WTC11 (cell line): ENCODE measurements around the gene NNMT. TPM values are rescaled to one million over a fixed set of nuclear protein-coding genes. Genes with fewer than 3 reads are reported as not detected.

ENCODE experiments used
- ATAC-seq: fragments of 200-7000 bp; cut with Tn5 transposase; 2 replicates; pipeline ENCODE4 v1.10.0; 2021; ENCODE audit warnings: mild to moderate bottlenecking, moderate library complexity
- CTCF ChIA-PET: fragments of 300-600 bp; sonication (Branson Sonifier 250); formaldehyde crosslinking; loops from one replicate; lab custom pipeline; 2021; ENCODE audit warnings: antibody characterized with exemption; lab: Charles Lee
- POLR2A ChIA-PET: fragments of 350-600 bp; sonication (Branson Sonifier 250); formaldehyde crosslinking; loops from one replicate; lab custom pipeline; 2021; ENCODE audit warnings: antibody characterized with exemption; lab: Charles Lee
- DNase-seq: peaks from one replicate; pipeline ENCODE4 v3.0.0; 2021; ENCODE audit warnings: low spot score
- H3K27ac Mint-ChIP-seq: 2 replicates; pipeline ENCODE4 v1.8.0; 2021; ENCODE audit warnings: mixed read lengths
- H3K27me3 Mint-ChIP-seq: 2 replicates; pipeline ENCODE4 v1.8.0; 2021; ENCODE audit warnings: low read depth, mild to moderate bottlenecking, moderate library complexity, mixed read lengths
- H3K36me3 Mint-ChIP-seq: 2 replicates; pipeline ENCODE4 v1.8.0; 2021; ENCODE audit warnings: mixed read lengths
- H3K4me1 Mint-ChIP-seq: 2 replicates; pipeline ENCODE4 v1.8.0; 2022; ENCODE audit warnings: mixed read lengths
- H3K4me3 Mint-ChIP-seq: 2 replicates; pipeline ENCODE4 v1.8.0; 2021; ENCODE audit warnings: mild to moderate bottlenecking, moderate library complexity, mixed read lengths
- H3K9me3 Mint-ChIP-seq: 2 replicates; pipeline ENCODE4 v1.8.0; 2021; ENCODE audit warnings: mixed read lengths
- ATF2 ChIP-seq: sonication (generic); formaldehyde crosslinking; IDR thresholded peaks from 2 replicates; pipeline ENCODE4 v1.8.1; 2022; ENCODE audit warnings: low read depth, missing genetic modification reagents, borderline replicate concordance
- CBFB ChIP-seq: sonication (generic); formaldehyde crosslinking; IDR thresholded peaks from 2 replicates; pipeline ENCODE4 v1.8.1; 2022; ENCODE audit warnings: mild to moderate bottlenecking, low read depth, missing genetic modification reagents
- EMX1 ChIP-seq: fragments of 250-450 bp; sonication (Bioruptor Pico); IDR thresholded peaks from 2 replicates; pipeline ENCODE4 v1.8.0; 2021; ENCODE audit warnings: mild to moderate bottlenecking
- FOXJ3 ChIP-seq: sonication (generic); formaldehyde crosslinking; IDR thresholded peaks from 2 replicates; pipeline ENCODE4 v1.9.0; 2021; ENCODE audit warnings: missing genetic modification reagents, mild to moderate bottlenecking, borderline replicate concordance
- GTF2I ChIP-seq: fragments of 250-450 bp; sonication (Bioruptor Pico); conservative IDR thresholded peaks from 2 replicates; pipeline ENCODE4 v1.4.0; 2021; ENCODE audit warnings: mild to moderate bottlenecking
- KAT7 ChIP-seq: sonication (generic); formaldehyde crosslinking; IDR thresholded peaks from 2 replicates; pipeline ENCODE4 v1.8.1; 2023; ENCODE audit warnings: missing genetic modification reagents, mild to moderate bottlenecking, borderline replicate concordance
- MAX ChIP-seq: sonication (generic); formaldehyde crosslinking; IDR thresholded peaks from 2 replicates; pipeline ENCODE4 v1.8.0; 2022; ENCODE audit warnings: mild to moderate bottlenecking, missing genetic modification reagents
- NR2C2 ChIP-seq: sonication (generic); formaldehyde crosslinking; IDR thresholded peaks from 2 replicates; pipeline ENCODE4 v1.8.0; 2022; ENCODE audit warnings: mild to moderate bottlenecking, missing genetic modification reagents
- PRRX2 ChIP-seq: fragments of 250-450 bp; sonication (Bioruptor Pico); IDR thresholded peaks from 2 replicates; pipeline ENCODE4 v1.8.0; 2021; ENCODE audit warnings: mild to moderate bottlenecking
- SMAD3 ChIP-seq: sonication (generic); formaldehyde crosslinking; IDR thresholded peaks from 2 replicates; pipeline ENCODE4 v1.8.0; 2022; ENCODE audit warnings: missing genetic modification reagents, mild to moderate bottlenecking, borderline replicate concordance
- SOX15 ChIP-seq: fragments of 250-450 bp; sonication (Bioruptor Pico); IDR thresholded peaks from 2 replicates; pipeline ENCODE4 v1.9.0; 2021; ENCODE audit warnings: mild to moderate bottlenecking
- TCF7 ChIP-seq: sonication (generic); formaldehyde crosslinking; IDR thresholded peaks from 2 replicates; pipeline ENCODE4 v1.8.0; 2022; ENCODE audit warnings: mild to moderate bottlenecking, low read depth, missing genetic modification reagents, moderate library complexity
- ZBTB21 ChIP-seq: sonication (generic); formaldehyde crosslinking; IDR thresholded peaks from 2 replicates; pipeline ENCODE4 v1.8.1; 2023; ENCODE audit warnings: mild to moderate bottlenecking, missing genetic modification reagents, borderline replicate concordance
- ZNF121 ChIP-seq: sonication (generic); formaldehyde crosslinking; IDR thresholded peaks from 2 replicates; pipeline ENCODE4 v1.8.0; 2023; ENCODE audit warnings: missing genetic modification reagents
- ZNF263 ChIP-seq: sonication (generic); formaldehyde crosslinking; IDR thresholded peaks from 2 replicates; pipeline ENCODE4 v1.8.1; 2022; ENCODE audit warnings: low read depth, mild to moderate bottlenecking, moderate library complexity, missing genetic modification reagents
- ZNF416 ChIP-seq: fragments of 250-450 bp; sonication (Bioruptor Pico); IDR thresholded peaks from 2 replicates; pipeline ENCODE4 v1.9.0; 2021; ENCODE audit warnings: mild to moderate bottlenecking, inconsistent platforms
- ZNF671 ChIP-seq: fragments of 250-450 bp; sonication (Bioruptor Pico); IDR thresholded peaks from 2 replicates; pipeline ENCODE4 v1.8.0; 2021; ENCODE audit warnings: mild to moderate bottlenecking
- ZSCAN18 ChIP-seq: fragments of 250-450 bp; sonication (Bioruptor Pico); IDR thresholded peaks from 2 replicates; pipeline ENCODE4 v2.1.2; 2022; ENCODE audit warnings: mild to moderate bottlenecking, moderate library complexity
- total RNA-seq: library from RNA; stranded (reverse); gene quantifications from 3 replicates; pipeline ENCODE4 v1.2.3, GENCODE V29; 2021
- TF ChIP-seq, protein P1 (sequence below): sonication (generic); formaldehyde crosslinking; IDR thresholded peaks from 2 replicates; pipeline ENCODE4 v1.8.1; 2023; ENCODE audit warnings: mild to moderate bottlenecking, missing genetic modification reagents
- TF ChIP-seq, protein P2 (sequence below): sonication (generic); formaldehyde crosslinking; IDR thresholded peaks from 2 replicates; pipeline ENCODE4 v1.8.1; 2022; ENCODE audit warnings: mild to moderate bottlenecking, missing genetic modification reagents, moderate library complexity, borderline replicate concordance
- TF ChIP-seq, protein P3 (sequence below): sonication (generic); formaldehyde crosslinking; IDR thresholded peaks from 2 replicates; pipeline ENCODE4 v1.8.1; 2022; ENCODE audit warnings: missing genetic modification reagents, borderline replicate concordance

The NNMT gene
- total RNA-seq, 1 experiment from 2014 or later = 0.50 TPM

GRCh38 chr11:114250993-114251814, 45.0 kb upstream of the NNMT start:
- Mint-ChIP-seq H3K36me3 (no peaks in the 10 kb centered on the region), H3K4me3 (no peak overlapping the region), H3K9me3 (no peaks in the 10 kb centered on the region), H3K27ac (no peak overlapping the region), H3K4me1 (peaks cover 23% of the 10 kb centered on the region), H3K27me3 (no peaks in the 10 kb centered on the region; the same call in 1 of the 2 replicates)
- ChIA-PET POLR2A (no interaction called here), CTCF (interaction anchor here (0.6 to 2.7 kb wide), 19 partner anchors 8 to 356 kb away, joined by 3 to 44 read pairs (median 3); no protein-coding TSS in a partner anchor)
- DNase-seq (no peak), ATAC-seq (peak; percentile 71)
- TF ChIP-seq GTF2I (no peak), ZNF263 (peak; percentile 94), ZNF671 (CRISPR knock-in tag) (no peak)

- H3K4me3 Mint-ChIP-seq = no peak overlapping the region
- DNase-seq (peak; percentile 48), ATAC-seq (peak; percentile 87)
- ChIA-PET POLR2A (no interaction called here), CTCF (interaction anchor here (0.6 to 2.7 kb wide), 19 partner anchors 9 to 357 kb away, joined by 3 to 44 read pairs (median 3); no protein-coding TSS in a partner anchor)
- TF ChIP-seq ZNF121 (CRISPR knock-in tag) (peak; percentile 79; the same call in 1 of the 2 replicates), ZSCAN18 (CRISPR knock-in tag) (no peak)
- peaks cover 28% of the 10 kb centered on the region for H3K4me1 Mint-ChIP-seq
- no peaks in the 10 kb centered on the region for H3K36me3 Mint-ChIP-seq
- H3K27me3 Mint-ChIP-seq = no peaks in the 10 kb centered on the region; the same call in 1 of the 2 replicates
- H3K27ac Mint-ChIP-seq = no peak overlapping the region
- H3K9me3 Mint-ChIP-seq = no peaks in the 10 kb centered on the region
Measured at GRCh38 chr11:114251815-114252337, 44.3 kb upstream of the NNMT start.

DNA sequence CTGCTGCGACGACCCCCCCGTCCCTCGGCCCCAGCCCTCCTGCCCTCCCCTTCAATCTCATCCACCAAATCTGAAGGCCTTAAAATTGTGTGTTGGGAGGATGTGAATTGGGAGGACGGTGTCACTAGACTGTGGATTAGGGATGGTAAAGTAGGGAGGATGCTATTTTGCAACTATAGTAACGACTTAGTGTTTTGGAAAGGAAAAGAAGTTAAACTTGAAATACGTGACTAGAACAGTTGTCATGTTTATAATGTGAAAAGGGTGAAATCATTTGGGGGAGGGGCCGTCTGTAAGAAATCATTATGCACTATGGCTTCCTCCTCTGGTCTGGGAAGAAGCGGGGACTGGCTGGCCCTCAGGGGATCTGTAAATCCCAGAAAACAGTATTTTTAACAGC, 43.4 kb upstream of the NNMT start:
- H3K36me3 Mint-ChIP-seq = no peaks in the 10 kb centered on the region
- DNase-seq = no peak
- H3K9me3 Mint-ChIP-seq = no peaks in the 10 kb centered on the region
- ChIA-PET POLR2A (no interaction called here), CTCF (interaction anchor here (1.0 to 2.7 kb wide), 2 partner anchors 9 to 45 kb away, joined by 3 to 44 read pairs; no protein-coding TSS in a partner anchor)
- no peak overlapping the region for H3K4me3 Mint-ChIP-seq
- H3K27ac Mint-ChIP-seq = no peak overlapping the region
- ATAC-seq = no peak
- no peaks in the 10 kb centered on the region; the same call in 1 of the 2 replicates for H3K27me3 Mint-ChIP-seq
- peaks cover 35% of the 10 kb centered on the region for H3K4me1 Mint-ChIP-seq
- TF ChIP-seq ZBTB21 (CRISPR knock-in tag) = no peak
- TF ChIP-seq NR2C2 = no peak
- no peak for TF ChIP-seq FOXJ3 (CRISPR knock-in tag)
- TF ChIP-seq SOX15 (CRISPR knock-in tag) = no peak
- no peak for TF ChIP-seq PRRX2
- TF ChIP-seq, protein P1, sequence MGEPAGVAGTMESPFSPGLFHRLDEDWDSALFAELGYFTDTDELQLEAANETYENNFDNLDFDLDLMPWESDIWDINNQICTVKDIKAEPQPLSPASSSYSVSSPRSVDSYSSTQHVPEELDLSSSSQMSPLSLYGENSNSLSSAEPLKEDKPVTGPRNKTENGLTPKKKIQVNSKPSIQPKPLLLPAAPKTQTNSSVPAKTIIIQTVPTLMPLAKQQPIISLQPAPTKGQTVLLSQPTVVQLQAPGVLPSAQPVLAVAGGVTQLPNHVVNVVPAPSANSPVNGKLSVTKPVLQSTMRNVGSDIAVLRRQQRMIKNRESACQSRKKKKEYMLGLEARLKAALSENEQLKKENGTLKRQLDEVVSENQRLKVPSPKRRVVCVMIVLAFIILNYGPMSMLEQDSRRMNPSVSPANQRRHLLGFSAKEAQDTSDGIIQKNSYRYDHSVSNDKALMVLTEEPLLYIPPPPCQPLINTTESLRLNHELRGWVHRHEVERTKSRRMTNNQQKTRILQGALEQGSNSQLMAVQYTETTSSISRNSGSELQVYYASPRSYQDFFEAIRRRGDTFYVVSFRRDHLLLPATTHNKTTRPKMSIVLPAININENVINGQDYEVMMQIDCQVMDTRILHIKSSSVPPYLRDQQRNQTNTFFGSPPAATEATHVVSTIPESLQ = no peak
- TF ChIP-seq KAT7 (CRISPR knock-in tag) = no peak
- no peak for TF ChIP-seq CBFB
- TF ChIP-seq MAX = no peak
- TF ChIP-seq, protein P2, sequence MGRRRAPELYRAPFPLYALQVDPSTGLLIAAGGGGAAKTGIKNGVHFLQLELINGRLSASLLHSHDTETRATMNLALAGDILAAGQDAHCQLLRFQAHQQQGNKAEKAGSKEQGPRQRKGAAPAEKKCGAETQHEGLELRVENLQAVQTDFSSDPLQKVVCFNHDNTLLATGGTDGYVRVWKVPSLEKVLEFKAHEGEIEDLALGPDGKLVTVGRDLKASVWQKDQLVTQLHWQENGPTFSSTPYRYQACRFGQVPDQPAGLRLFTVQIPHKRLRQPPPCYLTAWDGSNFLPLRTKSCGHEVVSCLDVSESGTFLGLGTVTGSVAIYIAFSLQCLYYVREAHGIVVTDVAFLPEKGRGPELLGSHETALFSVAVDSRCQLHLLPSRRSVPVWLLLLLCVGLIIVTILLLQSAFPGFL (CRISPR knock-in tag) = no peak
- TF ChIP-seq SMAD3 (CRISPR knock-in tag) = no peak
- TF ChIP-seq, protein P3, sequence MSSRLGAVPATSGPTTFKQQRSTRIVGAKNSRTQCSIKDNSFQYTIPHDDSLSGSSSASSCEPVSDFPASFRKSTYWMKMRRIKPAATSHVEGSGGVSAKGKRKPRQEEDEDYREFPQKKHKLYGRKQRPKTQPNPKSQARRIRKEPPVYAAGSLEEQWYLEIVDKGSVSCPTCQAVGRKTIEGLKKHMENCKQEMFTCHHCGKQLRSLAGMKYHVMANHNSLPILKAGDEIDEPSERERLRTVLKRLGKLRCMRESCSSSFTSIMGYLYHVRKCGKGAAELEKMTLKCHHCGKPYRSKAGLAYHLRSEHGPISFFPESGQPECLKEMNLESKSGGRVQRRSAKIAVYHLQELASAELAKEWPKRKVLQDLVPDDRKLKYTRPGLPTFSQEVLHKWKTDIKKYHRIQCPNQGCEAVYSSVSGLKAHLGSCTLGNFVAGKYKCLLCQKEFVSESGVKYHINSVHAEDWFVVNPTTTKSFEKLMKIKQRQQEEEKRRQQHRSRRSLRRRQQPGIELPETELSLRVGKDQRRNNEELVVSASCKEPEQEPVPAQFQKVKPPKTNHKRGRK (CRISPR knock-in tag) = no peak
- no peak for TF ChIP-seq ZNF416
- TF ChIP-seq EMX1 (CRISPR knock-in tag) = no peak
- TF ChIP-seq TCF7 (CRISPR knock-in tag) = no peak
- no peak for TF ChIP-seq ATF2
